ENCODE data around the gene SETD1B. TPM values are rescaled to one million over a fixed set of nuclear protein-coding genes. Genes with fewer than 3 reads are reported as not detected.

The SETD1B gene
- total RNA-seq, 4 donors from 2014 or later = 10.1 to 15.0 (median 11.6) TPM

DNA sequence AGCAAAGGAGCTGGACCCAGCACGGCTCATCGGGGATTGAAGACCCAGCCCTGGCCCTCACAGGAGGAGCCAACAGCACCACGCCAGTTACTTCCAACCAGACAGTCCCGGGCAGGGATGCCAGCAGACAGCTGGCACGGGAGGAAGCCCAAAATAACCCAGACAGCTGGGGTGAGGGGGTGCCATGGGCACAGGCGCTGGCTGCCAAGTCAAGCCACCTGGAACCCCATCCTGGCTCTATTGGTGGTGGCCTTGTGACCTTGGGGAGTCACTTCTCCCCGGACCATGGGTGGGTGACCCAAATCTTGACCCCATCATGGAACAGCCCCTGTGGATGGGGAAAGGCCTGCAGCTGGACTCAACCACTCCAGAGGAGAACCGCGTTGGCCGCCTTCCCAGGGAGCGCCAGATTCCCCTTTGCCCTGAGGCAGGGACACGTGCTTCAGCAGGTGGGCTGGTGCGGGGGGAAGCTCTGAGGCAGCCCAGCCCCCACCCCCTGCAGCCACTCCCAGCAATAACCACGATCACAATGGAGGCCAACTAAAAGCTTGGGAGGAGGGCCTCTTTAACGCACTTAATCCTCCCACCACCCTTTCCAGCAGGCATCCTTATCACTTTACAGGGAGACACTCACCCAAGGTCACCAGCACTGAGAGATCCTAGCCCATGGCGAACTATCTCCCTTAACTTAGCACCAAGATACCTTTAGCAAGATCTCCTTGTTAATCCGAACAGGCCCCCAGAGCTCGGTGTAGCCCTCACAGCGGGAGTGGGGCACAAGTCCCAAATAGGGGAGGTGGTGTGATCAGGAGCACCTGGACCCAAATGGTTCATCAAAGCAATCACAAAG is 5.6 kb upstream of the SETD1B start:
- peak in 1 of 2 donors; percentile 93 for DNase-seq (ENCODE audit: low spot score in 2 of 2)
- 17 to 34% methylated on average over 11 to 19 of the region's 19 CpGs for WGBS, 2 donors
- TF ChIP-seq, protein P1, sequence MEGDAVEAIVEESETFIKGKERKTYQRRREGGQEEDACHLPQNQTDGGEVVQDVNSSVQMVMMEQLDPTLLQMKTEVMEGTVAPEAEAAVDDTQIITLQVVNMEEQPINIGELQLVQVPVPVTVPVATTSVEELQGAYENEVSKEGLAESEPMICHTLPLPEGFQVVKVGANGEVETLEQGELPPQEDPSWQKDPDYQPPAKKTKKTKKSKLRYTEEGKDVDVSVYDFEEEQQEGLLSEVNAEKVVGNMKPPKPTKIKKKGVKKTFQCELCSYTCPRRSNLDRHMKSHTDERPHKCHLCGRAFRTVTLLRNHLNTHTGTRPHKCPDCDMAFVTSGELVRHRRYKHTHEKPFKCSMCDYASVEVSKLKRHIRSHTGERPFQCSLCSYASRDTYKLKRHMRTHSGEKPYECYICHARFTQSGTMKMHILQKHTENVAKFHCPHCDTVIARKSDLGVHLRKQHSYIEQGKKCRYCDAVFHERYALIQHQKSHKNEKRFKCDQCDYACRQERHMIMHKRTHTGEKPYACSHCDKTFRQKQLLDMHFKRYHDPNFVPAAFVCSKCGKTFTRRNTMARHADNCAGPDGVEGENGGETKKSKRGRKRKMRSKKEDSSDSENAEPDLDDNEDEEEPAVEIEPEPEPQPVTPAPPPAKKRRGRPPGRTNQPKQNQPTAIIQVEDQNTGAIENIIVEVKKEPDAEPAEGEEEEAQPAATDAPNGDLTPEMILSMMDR (IDR thresholded peaks at IDR 0.05) = no peak
- no peak for TF ChIP-seq POLR2A (IDR thresholded peaks at IDR 0.05)
- H3K4me3 ChIP-seq (ENCODE audit: low read depth, poor library complexity, severe bottlenecking) = no peak overlapping the region
- intact Hi-C loops (cut with DNase I; ENCODE audit: low total_unique reads) = no loop called here

DNA sequence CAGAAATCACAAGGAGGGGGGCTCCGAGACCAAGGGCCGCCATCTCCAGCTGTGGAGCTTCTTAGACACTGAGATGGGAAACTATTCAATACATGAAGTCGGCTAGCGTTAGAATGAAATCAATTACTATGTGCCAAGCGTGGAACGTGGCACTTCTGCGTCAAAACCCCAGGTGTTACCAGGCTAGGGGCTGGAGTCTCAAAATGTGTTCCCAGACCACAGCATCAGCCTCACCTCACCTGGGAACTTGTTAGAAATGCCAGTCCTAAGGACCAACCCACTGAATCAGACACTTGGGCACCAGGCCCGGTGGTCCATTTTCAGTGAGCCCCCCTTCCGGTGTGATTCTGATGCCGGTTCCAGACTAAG is 5.0 kb upstream of the SETD1B start:
- 49% methylated on average over 10 of the region's 10 CpGs for WGBS, 2 donors
- intact Hi-C loops (cut with DNase I; ENCODE audit: low total_unique reads) = no loop called here
- no peak for TF ChIP-seq POLR2A (IDR thresholded peaks at IDR 0.05)
- TF ChIP-seq, protein P1 (IDR thresholded peaks at IDR 0.05) = no peak

DNA sequence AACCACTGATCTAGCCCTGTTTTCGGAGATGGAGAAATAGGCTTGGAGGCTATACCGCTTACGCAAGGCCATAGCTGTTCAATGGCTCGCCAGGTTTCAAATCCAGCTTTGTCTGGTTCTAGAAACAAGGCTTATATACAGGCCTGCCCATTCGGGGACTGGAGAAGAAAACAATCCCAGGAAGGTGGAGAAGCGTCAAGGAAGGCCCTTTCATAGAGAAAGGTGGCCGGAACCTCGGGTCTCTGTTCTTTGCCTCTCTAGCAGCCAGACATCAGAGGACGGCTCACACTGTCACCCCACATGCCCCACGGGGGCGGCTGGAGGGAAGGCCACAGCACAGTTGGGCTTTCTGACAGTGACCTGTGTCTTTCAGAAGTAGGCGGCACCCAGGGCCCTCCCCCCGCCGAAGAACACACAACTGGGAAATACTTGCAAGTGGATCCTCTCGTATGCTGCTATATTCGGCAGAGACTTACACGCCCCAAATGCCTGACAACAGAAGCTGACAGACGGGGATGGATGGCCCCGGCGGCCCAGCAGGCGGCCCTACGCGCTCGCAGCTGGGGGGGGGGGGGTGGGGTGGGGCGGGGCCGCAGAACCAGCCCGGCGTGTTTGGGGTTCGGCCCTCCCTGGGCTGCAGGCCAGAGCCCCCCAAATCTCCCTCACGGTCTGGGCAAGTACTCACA is 4.5 kb upstream of the SETD1B start:
- no peak overlapping the region for H3K4me3 ChIP-seq (ENCODE audit: low read depth, poor library complexity, severe bottlenecking)
- peak; percentile 82 to 95 for DNase-seq (ENCODE audit: low spot score in 2 of 2)
- intact Hi-C loops (cut with DNase I; ENCODE audit: low total_unique reads) = no loop called here
- TF ChIP-seq, protein P1 (IDR thresholded peaks at IDR 0.05) = no peak
- TF ChIP-seq POLR2A (IDR thresholded peaks at IDR 0.05) = no peak
- 14 to 15% methylated on average over 15 to 18 of the region's 30 CpGs for WGBS, 2 donors

More for the DNA sequence above, 5.0 kb upstream of the SETD1B start:
- no peak overlapping the region for H3K4me3 ChIP-seq (ENCODE audit: low read depth, poor library complexity, severe bottlenecking)
- DNase-seq (ENCODE audit: low spot score in 2 of 2) = peak in 1 of 2 donors; percentile 89

DNA sequence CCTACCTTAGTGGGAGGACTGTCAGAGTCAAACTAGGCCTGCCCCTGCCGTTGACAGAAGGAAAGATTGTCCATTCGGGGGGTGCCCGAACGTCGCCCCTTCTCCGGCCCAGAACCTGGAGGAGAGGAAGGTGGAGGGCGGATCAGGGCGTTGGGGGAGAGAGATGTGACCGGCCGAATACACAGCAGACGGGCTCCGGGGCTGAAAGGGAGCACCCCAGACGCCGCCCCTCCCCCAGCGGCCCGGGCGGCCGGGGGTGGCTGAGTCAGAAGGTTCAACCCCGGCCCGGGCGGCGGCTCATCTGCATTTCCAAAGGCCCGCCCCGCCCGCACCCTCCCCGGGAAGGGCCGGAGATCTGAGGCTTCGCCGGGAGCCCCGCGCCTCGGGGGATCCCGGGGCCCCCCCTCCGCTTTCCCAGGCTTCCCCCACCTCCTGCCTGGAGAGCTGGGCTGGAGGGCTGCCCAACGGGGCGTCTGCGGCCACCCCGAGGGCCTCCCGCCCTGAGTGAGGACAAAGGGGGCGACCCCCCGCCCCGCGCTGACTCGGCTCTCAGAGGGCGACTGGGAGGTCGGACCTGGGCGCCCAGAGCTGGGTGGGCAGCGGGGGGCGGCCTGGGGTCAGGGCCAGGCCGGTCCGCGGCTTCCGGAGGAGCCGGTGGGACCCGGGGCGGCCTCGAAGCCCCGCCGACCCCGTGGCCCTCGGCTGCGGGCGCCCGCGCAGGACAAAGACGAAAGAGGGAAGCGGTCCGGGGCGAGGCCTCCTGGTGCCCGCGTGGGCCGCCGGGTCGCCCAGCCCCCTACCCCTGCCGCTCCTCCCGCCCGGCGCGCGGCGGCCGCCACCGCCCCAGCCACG is 3.7 kb upstream of the SETD1B start:
- TF ChIP-seq, protein P1 (IDR thresholded peaks at IDR 0.05) = no peak
- peak in 1 of 2 donors; percentile 15 for TF ChIP-seq POLR2A (IDR thresholded peaks at IDR 0.05)
- DNase-seq (ENCODE audit: low spot score in 2 of 2) = peak; percentile 91 to 98
- WGBS, 2 donors = 0% methylated on average over 38 to 47 of the region's 84 CpGs
- peak overlapping the region; percentile 78 for H3K4me3 ChIP-seq (ENCODE audit: low read depth, poor library complexity, severe bottlenecking)
- intact Hi-C loops (cut with DNase I; ENCODE audit: low total_unique reads) = no loop called here

DNA sequence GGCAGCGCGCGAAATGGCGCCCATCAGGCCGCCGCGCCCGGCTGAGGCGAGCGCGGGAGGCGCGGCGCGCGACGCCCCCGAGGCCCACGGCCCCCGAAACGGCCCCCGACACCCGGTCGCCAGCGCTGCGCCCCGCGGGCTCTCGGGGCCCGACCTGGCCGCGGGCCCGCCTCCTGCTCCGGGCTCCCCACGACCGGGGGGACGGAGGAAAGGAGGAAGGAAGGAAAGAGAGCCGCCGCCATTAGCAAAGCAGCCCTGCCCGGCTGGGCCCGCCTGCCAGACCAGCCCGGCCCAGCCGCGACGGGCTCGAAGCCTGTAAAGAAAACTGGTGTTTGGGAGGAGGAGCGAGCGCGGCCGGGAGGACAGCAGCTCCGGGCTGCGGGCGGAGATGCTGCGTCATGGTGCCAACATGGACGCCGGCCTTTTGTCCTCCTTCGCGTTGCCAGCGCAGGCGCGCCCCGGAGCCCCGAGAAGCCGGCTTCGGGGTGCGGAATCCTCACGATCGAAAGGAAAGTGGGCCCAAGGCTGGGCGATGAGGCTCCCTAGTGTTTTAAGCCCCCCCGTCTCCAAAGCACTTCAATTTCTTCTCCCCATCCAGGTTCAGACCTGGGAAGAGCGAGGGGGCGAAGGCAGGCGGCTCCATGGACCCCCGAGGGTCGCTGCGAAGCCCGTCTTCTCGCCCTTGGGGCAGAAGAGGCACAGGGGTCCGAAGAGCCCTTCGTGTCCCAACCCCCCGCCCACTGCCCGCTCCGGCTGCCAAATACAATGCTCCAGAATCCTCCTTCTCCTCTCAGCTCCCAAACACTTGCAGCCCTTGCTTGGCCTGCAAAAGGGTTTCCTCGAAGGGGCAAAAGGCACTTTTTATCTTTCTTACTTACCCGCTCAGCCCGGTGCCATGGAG is 2.9 kb upstream of the SETD1B start:
- intact Hi-C loops (cut with DNase I; ENCODE audit: low total_unique reads) = no loop called here
- DNase-seq (ENCODE audit: low spot score in 2 of 2) = peak; percentile 75 to 96
- no peak for TF ChIP-seq POLR2A (IDR thresholded peaks at IDR 0.05)
- TF ChIP-seq, protein P1 (IDR thresholded peaks at IDR 0.05) = no peak
- WGBS, 2 donors = 0 to 1% methylated on average over 53 to 55 of the region's 86 CpGs
- H3K4me3 ChIP-seq (ENCODE audit: low read depth, poor library complexity, severe bottlenecking) = peak overlapping the region; percentile 78
